ENCODE data around the gene NISCH.

- TF ChIP-seq CTCF (IDR thresholded peaks at IDR 0.05) (no peak), POLR2A (IDR thresholded peaks at IDR 0.05) (no peak)
These were observed 4.7 kb upstream of the NISCH start for GRCh38 chr3:52450489-52451236.

Data from testis (tissue), 2 donors.